HG03097 (cell line): ENCODE data around the gene SDR42E2.
"Not testable (repeated sequence)": the region's sequence is repeated elsewhere in the genome, so short reads cannot be mapped to it uniquely, and the experiment has no call there.

Source experiments
- ATAC-seq: cut with Tn5 transposase; IDR thresholded peaks from one replicate; pipeline ENCODE4 v1.9.1; 2021; ENCODE audit not compliant: unreplicated experiment, low FRiP score

Gene SDR42E2

DNA sequence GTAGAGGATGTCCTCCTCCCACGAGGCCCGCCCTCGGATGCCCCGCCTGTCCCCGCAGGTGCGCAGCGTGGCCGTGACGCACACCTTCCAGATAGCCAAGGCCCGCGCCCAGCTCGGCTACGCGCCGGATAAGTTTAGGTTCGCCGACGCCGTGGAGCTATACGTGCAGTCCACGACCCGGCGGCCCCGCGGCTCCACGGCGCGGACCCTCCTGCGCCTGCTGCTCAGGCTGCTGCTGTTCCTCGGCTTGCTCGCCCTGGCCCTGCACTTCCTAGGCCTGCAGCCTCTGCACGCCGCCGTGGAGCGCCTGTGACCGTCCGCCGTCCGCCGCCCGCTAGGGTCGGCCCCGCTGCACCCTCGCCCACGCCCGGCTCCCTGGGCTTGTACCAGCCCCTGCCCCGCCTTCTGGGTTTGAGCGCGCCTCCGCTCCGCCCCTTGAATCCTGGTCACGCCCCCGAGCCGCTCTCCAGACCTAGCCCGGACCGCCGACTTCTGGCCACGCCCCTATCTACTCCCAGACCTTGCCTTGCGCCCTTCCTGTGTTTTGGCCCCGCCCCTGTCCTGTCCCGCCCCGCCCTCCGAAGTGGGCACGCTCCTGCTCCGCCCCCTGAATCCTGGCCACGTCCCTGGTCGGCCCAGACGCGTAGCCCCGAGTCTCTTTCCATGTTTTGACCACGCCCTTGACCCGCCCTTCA lies 27.9 kb downstream of the SDR42E2 start:
- peak; percentile 46 for ATAC-seq

GRCh38 chr16:22190776-22191531 lies 28.6 kb downstream of the SDR42E2 start:
- ATAC-seq, result peak; percentile 47

GRCh38 chr16:22191532-22192260 lies 29.4 kb downstream of the SDR42E2 start:
- no peak for ATAC-seq

DNA sequence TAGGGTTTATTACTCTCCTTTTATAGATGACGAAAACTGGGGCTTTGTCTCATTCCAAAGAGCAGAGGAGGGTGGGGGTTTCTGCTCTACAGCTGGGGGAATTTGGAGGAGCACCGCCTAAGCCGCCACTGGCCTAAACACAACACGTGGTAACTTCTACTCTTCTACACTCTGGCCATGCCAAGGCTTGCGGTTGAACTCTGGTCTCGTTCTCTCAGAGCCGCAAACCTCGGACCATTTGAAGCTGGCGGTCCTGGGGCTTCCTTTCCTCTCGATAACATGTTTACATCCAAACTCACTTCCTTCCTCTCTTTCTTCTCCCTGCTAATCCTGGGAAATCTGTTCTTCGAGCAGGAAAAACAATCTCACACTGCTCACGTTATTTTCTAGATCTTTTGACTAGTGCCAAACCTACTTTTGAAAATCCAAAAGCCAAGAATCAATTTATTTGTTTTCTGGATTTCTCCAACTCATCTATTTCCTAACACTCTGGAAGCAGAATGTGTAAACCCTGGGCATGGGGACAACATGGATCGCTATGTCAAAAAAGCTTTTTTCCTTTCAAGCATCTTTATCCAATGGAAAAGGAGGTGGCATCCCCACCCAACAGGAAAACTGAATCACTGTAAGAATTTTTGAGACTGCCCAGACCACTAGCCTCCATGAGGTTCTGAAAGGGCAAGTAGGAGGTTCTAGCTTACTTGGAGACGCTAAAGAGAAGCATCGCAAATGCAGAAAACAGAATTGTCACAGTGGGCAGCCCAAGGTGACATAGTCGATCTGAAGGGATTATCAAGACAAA lies 30.2 kb downstream of the SDR42E2 start:
- ATAC-seq, result peak; percentile 16

- ATAC-seq, result no peak
These were observed 30.7 kb downstream of the SDR42E2 start for GRCh38 chr16:22193063-22193411.

DNA sequence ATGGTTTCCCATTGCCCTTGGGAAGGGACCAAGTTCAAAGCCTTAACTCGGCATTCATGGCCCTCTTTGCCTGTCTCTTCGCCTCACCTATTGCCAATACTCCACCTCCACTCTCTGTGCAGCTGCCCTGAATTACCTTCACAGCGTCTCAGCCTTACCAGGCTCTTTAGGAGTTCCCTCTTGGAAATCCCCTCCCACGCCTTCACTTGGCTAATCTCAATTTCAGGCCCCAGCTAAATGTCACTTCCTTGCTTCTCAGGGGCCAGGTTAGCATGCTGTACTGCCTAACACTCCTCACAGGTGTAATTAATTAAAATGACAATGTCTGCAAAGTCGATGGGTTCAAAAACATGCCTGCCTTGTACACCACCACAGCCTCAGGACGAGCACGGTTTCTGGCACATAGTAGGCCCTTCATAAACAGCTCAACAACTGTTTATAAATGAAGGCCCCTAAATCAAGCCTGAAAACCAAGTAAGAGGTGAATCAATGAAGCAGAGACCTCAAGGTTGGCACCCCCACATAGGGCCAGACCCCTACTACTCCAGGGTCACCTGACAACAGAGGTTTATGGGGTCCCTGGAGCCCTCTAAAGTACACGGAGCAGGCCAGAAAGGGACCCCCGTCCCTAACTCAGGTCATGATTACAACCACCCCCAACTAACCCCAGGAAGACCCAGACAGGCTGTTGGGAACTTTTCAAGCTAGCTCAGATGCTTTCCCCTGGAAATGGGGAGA lies 32.6 kb downstream of the SDR42E2 start:
- no peak for ATAC-seq

GRCh38 chr16:22195445-22195694 lies 33.1 kb downstream of the SDR42E2 start:
- ATAC-seq, result no peak

- ATAC-seq, result peak; percentile 28
These were observed 33.6 kb downstream of the SDR42E2 start for GRCh38 chr16:22195695-22196558.

DNA sequence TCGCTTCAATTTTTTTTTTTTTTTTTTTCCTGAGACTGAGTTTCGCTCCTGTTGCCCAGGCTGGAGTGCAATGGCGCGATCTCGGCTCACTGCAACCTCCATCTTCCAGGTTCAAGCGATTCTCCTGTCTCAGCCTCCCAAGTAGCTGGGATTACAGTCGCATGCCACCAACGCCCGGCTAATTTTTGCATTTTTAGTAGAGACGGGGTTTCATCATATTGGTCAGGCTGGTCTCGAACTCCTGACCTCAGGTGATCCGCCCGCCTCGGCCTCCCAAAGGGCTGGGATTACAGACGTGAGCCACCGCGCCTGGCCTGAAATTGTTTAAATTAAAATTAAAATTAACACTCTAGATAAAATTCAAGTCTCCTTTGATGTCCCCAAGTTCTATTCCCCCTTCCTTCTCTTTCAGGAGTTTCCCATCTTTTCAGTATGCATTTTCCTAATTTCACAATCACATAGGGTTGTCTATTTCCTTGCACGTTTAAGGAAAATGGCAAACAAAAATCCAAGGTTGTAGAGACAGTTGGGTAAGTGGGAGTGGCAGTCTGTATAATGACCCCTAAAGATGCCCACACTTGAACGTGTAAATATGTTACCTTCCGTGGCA lies 34.4 kb downstream of the SDR42E2 start:
- ATAC-seq, result not testable (repeated sequence)

DNA sequence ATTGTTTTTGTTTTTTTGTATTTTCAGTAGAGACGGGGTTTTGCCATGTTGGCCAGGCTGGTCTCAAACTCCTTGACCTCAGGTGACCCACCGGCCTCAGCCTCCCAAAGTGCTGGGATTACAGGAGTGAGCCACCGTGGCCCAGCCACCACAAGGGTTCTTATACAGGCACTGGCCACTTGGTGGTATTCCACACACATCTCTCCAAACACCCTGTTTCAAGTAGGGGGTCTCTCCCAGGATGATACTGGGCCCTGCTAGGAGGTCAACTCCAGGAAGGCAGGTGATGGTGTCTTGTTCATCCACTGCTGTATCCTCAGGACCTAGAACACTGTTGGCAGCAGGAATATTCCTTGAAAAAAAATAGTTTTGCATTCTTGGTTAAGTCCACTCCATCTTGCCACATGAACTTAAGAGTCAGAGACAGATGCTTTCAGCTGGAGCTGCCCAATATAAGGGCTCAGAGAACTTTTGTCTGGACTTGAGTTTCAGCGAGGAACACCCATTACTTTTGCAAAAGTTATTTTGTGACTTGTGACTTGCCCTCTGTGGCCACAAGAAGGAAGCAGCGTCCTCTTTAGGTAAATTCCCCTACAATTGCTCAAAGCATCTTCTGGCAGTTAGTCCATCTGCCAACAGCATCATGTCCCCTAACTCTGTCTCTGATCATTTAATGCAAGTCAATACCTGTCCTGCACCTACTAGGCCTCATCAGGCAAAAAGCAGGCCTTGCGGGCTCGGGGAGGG lies 36.4 kb downstream of the SDR42E2 start:
- no peak for ATAC-seq

- no peak for ATAC-seq
These were observed 39.9 kb downstream of the SDR42E2 start for GRCh38 chr16:22202261-22202637.

GRCh38 chr16:22203091-22203490 lies 40.8 kb downstream of the SDR42E2 start:
- ATAC-seq, result no peak

GRCh38 chr16:22204091-22204655 lies 41.9 kb downstream of the SDR42E2 start:
- no peak for ATAC-seq

GRCh38 chr16:22205577-22206012 lies 43.3 kb downstream of the SDR42E2 start:
- no peak for ATAC-seq

DNA sequence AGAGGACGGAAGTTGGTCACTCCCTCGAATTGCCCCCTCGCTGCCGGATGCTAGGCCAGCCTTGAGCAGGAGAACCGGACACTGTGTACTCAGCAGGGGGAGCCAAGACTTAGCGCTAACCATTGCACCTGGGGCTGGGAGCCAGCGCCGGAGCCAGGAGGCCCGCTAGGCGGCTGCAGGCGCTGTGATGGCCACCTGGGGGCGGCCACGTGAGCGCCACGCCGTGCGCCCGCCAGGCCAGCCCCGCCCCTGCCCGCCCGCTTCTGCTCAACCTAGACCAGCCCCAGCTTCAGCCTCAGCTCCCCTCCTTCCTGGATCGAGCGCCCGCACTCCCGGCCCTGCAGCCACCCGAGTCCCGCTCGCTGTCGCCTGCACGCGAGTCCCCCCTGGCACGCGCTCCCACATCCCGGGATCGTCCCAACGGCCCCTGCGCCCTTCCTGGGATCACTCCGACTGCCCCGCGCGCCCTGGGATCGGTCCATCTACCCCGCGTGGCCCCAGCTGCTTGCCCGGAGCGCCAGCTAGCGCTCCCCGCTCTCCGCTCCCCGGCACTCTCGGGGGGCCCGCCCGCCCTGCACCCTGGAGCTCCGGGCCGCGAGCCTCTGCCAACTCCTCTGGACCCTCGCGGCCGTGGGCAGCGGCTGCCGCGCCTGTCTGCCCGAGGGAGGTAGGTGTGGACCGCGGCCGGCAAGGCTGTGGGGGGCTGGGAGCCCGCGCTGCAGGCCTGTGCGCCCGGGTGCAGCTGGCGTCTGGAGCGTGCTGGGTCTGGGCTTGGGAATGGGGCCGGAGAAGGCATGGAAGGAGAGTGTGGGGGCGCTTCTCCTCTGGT lies 43.9 kb downstream of the SDR42E2 start, which contains the start of gene EEF2K:
Gene EEF2K, plus strand, starts transcription at position 266 of the 829 bp plus-strand sequence. CDS start 19,452 bp downstream, outside the sequence.
- peak; percentile 84 for ATAC-seq

- peak; percentile 44 for ATAC-seq
These were observed 44.8 kb downstream of the SDR42E2 start for GRCh38 chr16:22206842-22207714.
